Gastrocnemius medialis (tissue), 4 donors: ENCODE results near the gene FAM9A.

Experiments
- POLR2A ChIP-seq, 2 donors: fragments of 450-650 bp; IDR thresholded peaks; one replicate each; pipeline ENCODE4 v1.6.1; 2017; ENCODE audit warnings: antibody characterized with exemption in 2 of 2, mild to moderate bottlenecking in 2 of 2, moderate library complexity in 2 of 2
- TF ChIP-seq, protein P1 (sequence below), 5 experiments: fragments of 450-650 bp in 3 of 5; fragments of 200-600 bp in 2 of 5; sonication (generic) in 2 of 5; IDR thresholded peaks in 4 of 5; conservative IDR thresholded peaks in 1 of 5; 1 replicate in 4 of 5; 2 replicates in 1 of 5; pipeline ENCODE4 v1.5.1; 2016 to 2019; ENCODE audit warnings: antibody characterized with exemption in 5 of 5, mild to moderate bottlenecking in 3 of 5, moderate library complexity in 3 of 5

GRCh38 chrX:8808661-8809060 lies 7.5 kb upstream of the FAM9A start:
- TF ChIP-seq, protein P1, sequence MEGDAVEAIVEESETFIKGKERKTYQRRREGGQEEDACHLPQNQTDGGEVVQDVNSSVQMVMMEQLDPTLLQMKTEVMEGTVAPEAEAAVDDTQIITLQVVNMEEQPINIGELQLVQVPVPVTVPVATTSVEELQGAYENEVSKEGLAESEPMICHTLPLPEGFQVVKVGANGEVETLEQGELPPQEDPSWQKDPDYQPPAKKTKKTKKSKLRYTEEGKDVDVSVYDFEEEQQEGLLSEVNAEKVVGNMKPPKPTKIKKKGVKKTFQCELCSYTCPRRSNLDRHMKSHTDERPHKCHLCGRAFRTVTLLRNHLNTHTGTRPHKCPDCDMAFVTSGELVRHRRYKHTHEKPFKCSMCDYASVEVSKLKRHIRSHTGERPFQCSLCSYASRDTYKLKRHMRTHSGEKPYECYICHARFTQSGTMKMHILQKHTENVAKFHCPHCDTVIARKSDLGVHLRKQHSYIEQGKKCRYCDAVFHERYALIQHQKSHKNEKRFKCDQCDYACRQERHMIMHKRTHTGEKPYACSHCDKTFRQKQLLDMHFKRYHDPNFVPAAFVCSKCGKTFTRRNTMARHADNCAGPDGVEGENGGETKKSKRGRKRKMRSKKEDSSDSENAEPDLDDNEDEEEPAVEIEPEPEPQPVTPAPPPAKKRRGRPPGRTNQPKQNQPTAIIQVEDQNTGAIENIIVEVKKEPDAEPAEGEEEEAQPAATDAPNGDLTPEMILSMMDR (IDR thresholded peaks at IDR 0.05 in 4 of 5, conservative IDR thresholded peaks at IDR 0.05 in 1 of 5) = no peak
- TF ChIP-seq POLR2A (IDR thresholded peaks at IDR 0.05) = no peak
